Activated naive CD8-positive, alpha-beta T cell treated with anti-CD3 and anti-CD28 coated beads, Interleukin-2, amount 50 U/mL, for 24 hours (primary cell): Measurements from ENCODE around the gene PTPRN.
"Not testable (repeated sequence)": the region's sequence is repeated elsewhere in the genome, so short reads cannot be mapped to it uniquely, and the experiment has no call there.

Experiments used
- ATAC-seq: fragments of 150-1000 bp; cut with Tn5 transposase; one replicate; pipeline ENCODE4 v1.10.0; 2021
- DNase-seq: peaks from one replicate; pipeline ENCODE4 v3.0.0; 2021
- H3K27ac Mint-ChIP-seq: one replicate; pipeline ENCODE4 v1.8.0; 2021; ENCODE audit warnings: mild to moderate bottlenecking, mixed read lengths
- H3K27me3 Mint-ChIP-seq: one replicate; pipeline ENCODE4 v1.8.0; 2021; ENCODE audit warnings: mixed read lengths
- H3K36me3 Mint-ChIP-seq: one replicate; pipeline ENCODE4 v1.8.0; 2021; ENCODE audit warnings: low read depth, mixed read lengths
- H3K4me1 Mint-ChIP-seq: one replicate; pipeline ENCODE4 v1.8.0; 2021; ENCODE audit warnings: mixed read lengths
- H3K4me3 Mint-ChIP-seq: one replicate; pipeline ENCODE4 v1.8.0; 2021; ENCODE audit warnings: mild to moderate bottlenecking, moderate library complexity, mixed read lengths
- H3K9me3 Mint-ChIP-seq: one replicate; pipeline ENCODE4 v1.8.0; 2021; ENCODE audit warnings: mixed read lengths

PTPRN gene

GRCh38 chr2:219296631-219297391, 12.4 kb downstream of the PTPRN start:
- Mint-ChIP-seq H3K4me1 (peaks cover 23% of the 10 kb centered on the region), H3K36me3 (no peaks in the 10 kb centered on the region), H3K4me3 (no peak overlapping the region), H3K9me3 (no peaks in the 10 kb centered on the region), H3K27me3 (peaks cover 16% of the 10 kb centered on the region), H3K27ac (no peak overlapping the region)
- DNase-seq (no peak), ATAC-seq (no peak)

GRCh38 chr2:219296142-219296541, 13.1 kb downstream of the PTPRN start:
- peaks cover 23% of the 10 kb centered on the region for H3K4me1 Mint-ChIP-seq
- peaks cover 15% of the 10 kb centered on the region for H3K27me3 Mint-ChIP-seq
- H3K27ac Mint-ChIP-seq: peak overlapping the region; percentile 71
- no peak overlapping the region for H3K4me3 Mint-ChIP-seq
- DNase-seq (no peak), ATAC-seq (no peak)
- no peaks in the 10 kb centered on the region for H3K9me3 Mint-ChIP-seq
- H3K36me3 Mint-ChIP-seq: no peaks in the 10 kb centered on the region

GRCh38 chr2:219294356-219295351, 14.5 kb downstream of the PTPRN start:
- Mint-ChIP-seq H3K27ac (peak overlapping the region; percentile 71), H3K4me3 (peak overlapping the region; percentile 78), H3K27me3 (peaks cover 6% of the 10 kb centered on the region), H3K36me3 (no peaks in the 10 kb centered on the region), H3K9me3 (no peaks in the 10 kb centered on the region), H3K4me1 (peaks cover 23% of the 10 kb centered on the region)
- ATAC-seq: peak; percentile 79
- peak; percentile 93 for DNase-seq

DNA sequence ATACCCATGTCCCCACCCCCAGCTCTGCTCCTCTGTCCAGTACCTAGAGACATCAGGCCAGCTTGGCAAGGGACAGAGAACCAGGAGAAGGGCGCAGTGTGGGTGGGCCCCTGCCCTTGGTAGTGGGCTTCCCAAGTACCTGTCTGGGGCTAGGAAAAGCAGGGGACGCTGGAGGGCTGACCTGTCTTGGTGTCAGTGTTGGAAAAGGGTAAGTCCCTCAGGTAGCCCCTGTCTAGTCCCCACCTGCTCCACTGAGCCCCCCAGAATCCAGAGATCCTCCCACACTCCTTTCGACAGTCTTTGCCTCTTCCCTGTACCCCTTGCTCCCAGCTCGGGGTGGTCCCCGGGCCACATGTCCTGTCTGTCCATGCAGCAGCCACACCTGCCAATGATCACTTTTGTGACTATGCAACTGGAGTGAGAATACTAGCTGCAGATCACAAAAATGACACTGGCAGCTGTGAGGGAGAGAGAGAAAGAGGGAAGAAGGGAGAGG, 15.4 kb downstream of the PTPRN start:
- ATAC-seq: no peak
- peak overlapping the region; percentile 71 for H3K27ac Mint-ChIP-seq

GRCh38 chr2:219292616-219293015, 16.6 kb downstream of the PTPRN start:
- no peak for ATAC-seq
- no peak for DNase-seq
- Mint-ChIP-seq H3K4me3 (no peak overlapping the region), H3K27me3 (peaks cover 3% of the 10 kb centered on the region), H3K4me1 (peaks cover 16% of the 10 kb centered on the region), H3K36me3 (no peaks in the 10 kb centered on the region), H3K9me3 (no peaks in the 10 kb centered on the region), H3K27ac (no peak overlapping the region)

More for the DNA sequence above, 15.4 kb downstream of the PTPRN start:
- Mint-ChIP-seq H3K4me3 (peak overlapping the region; percentile 78), H3K9me3 (no peaks in the 10 kb centered on the region), H3K4me1 (peaks cover 20% of the 10 kb centered on the region), H3K27me3 (peaks cover 3% of the 10 kb centered on the region), H3K36me3 (no peaks in the 10 kb centered on the region)
- no peak for DNase-seq

DNA sequence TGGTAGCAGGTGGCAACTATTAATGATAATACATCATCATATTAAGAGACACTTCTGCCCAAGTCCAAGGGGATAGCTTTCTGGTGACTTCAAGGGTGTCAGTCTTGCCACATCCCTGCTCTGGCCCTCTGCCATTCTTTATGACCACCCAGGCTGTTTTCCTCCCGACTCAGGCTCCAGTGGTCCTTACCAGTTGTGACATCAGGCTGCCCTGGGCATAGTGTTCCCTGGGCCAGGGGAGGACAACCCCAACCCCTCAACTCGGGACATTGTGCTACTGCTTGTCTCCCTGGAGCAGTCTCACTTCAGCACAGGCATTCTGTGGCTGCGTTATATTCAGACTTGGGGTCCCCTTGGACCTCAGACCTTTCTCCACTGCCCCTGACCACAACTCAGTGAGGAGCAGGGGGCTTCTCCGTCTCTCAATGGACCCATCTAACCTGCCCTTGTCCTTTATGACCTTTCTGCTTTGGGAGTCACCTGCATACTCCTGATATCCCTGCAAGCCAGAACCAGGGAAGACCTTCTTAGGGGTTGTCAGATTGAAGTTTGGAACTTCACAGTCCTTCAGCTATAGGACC, 17.2 kb downstream of the PTPRN start:
- Mint-ChIP-seq H3K36me3 (no peaks in the 10 kb centered on the region), H3K4me1 (peaks cover 16% of the 10 kb centered on the region), H3K9me3 (no peaks in the 10 kb centered on the region), H3K27ac (no peak overlapping the region), H3K27me3 (peaks cover 3% of the 10 kb centered on the region), H3K4me3 (no peak overlapping the region)
- ATAC-seq (no peak), DNase-seq (no peak)

GRCh38 chr2:219291394-219291793, 17.8 kb downstream of the PTPRN start:
- Mint-ChIP-seq H3K4me1 (peaks cover 16% of the 10 kb centered on the region), H3K27ac (no peak overlapping the region), H3K36me3 (no peaks in the 10 kb centered on the region), H3K27me3 (peaks cover 3% of the 10 kb centered on the region), H3K9me3 (no peaks in the 10 kb centered on the region), H3K4me3 (no peak overlapping the region)
- ATAC-seq: no peak
- DNase-seq: no peak

- no peaks in the 10 kb centered on the region for H3K9me3 Mint-ChIP-seq
These were observed 18.6 kb downstream of the PTPRN start for GRCh38 chr2:219290381-219291171.

GRCh38 chr2:219289537-219290361, 19.5 kb downstream of the PTPRN start:
- no peak for DNase-seq
- H3K27me3 Mint-ChIP-seq: no peaks in the 10 kb centered on the region
- H3K27ac Mint-ChIP-seq: no peak overlapping the region
- no peaks in the 10 kb centered on the region for H3K9me3 Mint-ChIP-seq
- H3K4me1 Mint-ChIP-seq: peaks cover 6% of the 10 kb centered on the region
- H3K36me3 Mint-ChIP-seq: no peaks in the 10 kb centered on the region
- H3K4me3 Mint-ChIP-seq: no peak overlapping the region
- ATAC-seq: no peak

More at GRCh38 chr2:219290381-219291171, 18.6 kb downstream of the PTPRN start:
- Mint-ChIP-seq H3K36me3 (no peaks in the 10 kb centered on the region), H3K27me3 (peaks cover 1% of the 10 kb centered on the region), H3K27ac (no peak overlapping the region), H3K4me1 (peaks cover 13% of the 10 kb centered on the region), H3K4me3 (no peak overlapping the region)
- DNase-seq: no peak
- ATAC-seq: no peak

- no peak overlapping the region for H3K4me3 Mint-ChIP-seq
- peaks cover 4% of the 10 kb centered on the region for H3K4me1 Mint-ChIP-seq
- no peaks in the 10 kb centered on the region for H3K9me3 Mint-ChIP-seq
- H3K27ac Mint-ChIP-seq: no peak overlapping the region
- DNase-seq (no peak), ATAC-seq (no peak)
- H3K36me3 Mint-ChIP-seq: no peaks in the 10 kb centered on the region
- no peaks in the 10 kb centered on the region for H3K27me3 Mint-ChIP-seq
These were observed 20.0 kb downstream of the PTPRN start for GRCh38 chr2:219289195-219289536.

DNA sequence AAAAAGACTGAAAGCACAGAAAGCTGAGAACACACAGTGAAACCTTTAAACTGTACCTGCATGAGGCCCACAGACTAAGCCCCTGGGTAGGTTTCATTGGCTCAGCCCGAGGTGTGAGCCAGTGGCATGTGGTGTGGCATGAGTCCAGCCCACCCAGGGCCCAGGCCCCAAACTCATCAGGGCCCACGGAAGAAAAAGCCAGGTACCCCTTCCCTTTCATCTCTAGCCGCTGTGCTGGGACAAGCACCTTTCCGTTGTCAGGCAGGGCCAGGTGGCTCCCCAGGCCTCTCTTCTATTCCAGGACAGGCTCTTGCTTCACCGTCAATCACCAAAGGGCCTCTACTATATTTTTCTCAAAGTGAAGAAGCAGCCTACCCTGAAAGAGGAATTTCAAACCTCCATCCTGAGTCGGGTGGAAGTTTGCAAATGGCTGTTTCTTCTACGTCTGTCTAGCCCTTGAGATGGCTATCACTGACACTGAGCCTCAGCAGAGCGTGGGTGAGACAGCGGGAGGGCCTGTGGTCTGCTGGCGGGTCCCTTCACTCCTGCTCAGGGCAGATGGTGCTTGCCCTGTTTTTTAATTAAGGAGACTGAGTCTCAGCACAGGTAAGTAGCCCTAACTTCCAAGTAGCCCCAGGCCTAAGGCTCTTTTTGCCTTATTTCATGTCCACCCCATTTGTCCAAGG, 21.5 kb downstream of the PTPRN start:
- Mint-ChIP-seq H3K36me3 (peaks cover 3% of the 10 kb centered on the region), H3K4me3 (no peak overlapping the region), H3K4me1 (peaks cover 6% of the 10 kb centered on the region), H3K27ac (no peak overlapping the region), H3K9me3 (no peaks in the 10 kb centered on the region), H3K27me3 (no peaks in the 10 kb centered on the region)
- DNase-seq (no peak), ATAC-seq (no peak)

DNA sequence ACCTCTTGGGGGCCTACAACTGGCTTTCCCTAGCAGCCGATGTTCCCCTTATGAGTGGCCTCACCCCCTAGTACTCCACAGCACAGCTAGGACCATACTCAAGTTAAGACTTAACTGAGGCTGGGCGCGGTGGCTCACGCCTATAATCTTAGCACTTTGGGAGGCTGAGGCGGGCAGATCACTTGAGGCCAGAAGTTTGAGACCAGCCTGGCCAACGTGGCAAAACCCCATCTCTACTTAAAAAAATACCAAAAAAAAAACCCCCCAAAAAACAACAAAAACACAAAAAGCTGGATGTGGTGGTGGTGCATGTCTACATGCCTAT, 22.1 kb downstream of the PTPRN start:
- ATAC-seq, H3K4me3 Mint-ChIP-seq, H3K4me1 Mint-ChIP-seq, H3K36me3 Mint-ChIP-seq, H3K9me3 Mint-ChIP-seq, H3K27me3 Mint-ChIP-seq, DNase-seq, H3K27ac Mint-ChIP-seq: not testable (repeated sequence)
